H9 (cell line): ENCODE results near the gene AHNAK. TPM values are rescaled to one million over a fixed set of nuclear protein-coding genes. Genes with fewer than 3 reads are reported as not detected.

Experiments
- DNase-seq: peaks from one replicate; pipeline ENCODE4 v3.0.0-alpha.2; 2017
- H2AFZ ChIP-seq: one replicate; pipeline ENCODE4 v1.6.1; 2013; ENCODE audit warnings: mild to moderate bottlenecking, low read length, control low read depth, moderate library complexity
- H2AK5ac ChIP-seq: 2 replicates; pipeline ENCODE4 v1.6.1; 2013; ENCODE audit warnings: low read length, control low read depth, mixed read lengths; ENCODE audit not compliant: insufficient read length
- H2BK120ac ChIP-seq: one replicate; pipeline ENCODE4 v1.6.1; 2013; ENCODE audit warnings: low read depth, mild to moderate bottlenecking, low read length, control low read depth, inconsistent platforms; ENCODE audit not compliant: poor library complexity, severe bottlenecking
- H2BK12ac ChIP-seq: 2 replicates; pipeline ENCODE4 v1.6.1; 2013; ENCODE audit warnings: low read length, control low read depth, mixed read lengths, low read depth; ENCODE audit not compliant: insufficient read length
- H2BK15ac ChIP-seq: 2 replicates; pipeline ENCODE4 v1.6.1; 2013; ENCODE audit warnings: low read depth, low read length, control low read depth
- H2BK20ac ChIP-seq: one replicate; pipeline ENCODE4 v1.6.1; 2013; ENCODE audit warnings: low read depth, mild to moderate bottlenecking, low read length, control low read depth, inconsistent platforms; ENCODE audit not compliant: poor library complexity, severe bottlenecking
- H2BK5ac ChIP-seq: 2 replicates; pipeline ENCODE4 v1.6.1; 2013; ENCODE audit warnings: low read length, control low read depth, mixed read lengths; ENCODE audit not compliant: insufficient read length
- H3K14ac ChIP-seq: 2 replicates; pipeline ENCODE4 v1.6.1; 2013; ENCODE audit warnings: low read length, control low read depth; ENCODE audit not compliant: insufficient read depth
- H3K18ac ChIP-seq: 2 replicates; pipeline ENCODE4 v1.6.1; 2013; ENCODE audit warnings: low read depth, mild to moderate bottlenecking, mixed read lengths, low read length, control low read depth; ENCODE audit not compliant: insufficient read length
- H3K23ac ChIP-seq: 2 replicates; pipeline ENCODE4 v1.6.1; 2013; ENCODE audit warnings: low read length, control low read depth, mixed read lengths, low read depth; ENCODE audit not compliant: insufficient read length
- H3K23me2 ChIP-seq: 2 replicates; pipeline ENCODE4 v1.6.1; 2013; ENCODE audit warnings: low read depth, mild to moderate bottlenecking, mixed read lengths, low read length, control low read depth; ENCODE audit not compliant: insufficient read length, poor library complexity, severe bottlenecking
- H3K27ac ChIP-seq: 2 replicates; pipeline ENCODE4 v1.5.1; 2013; ENCODE audit warnings: low read length, control low read depth, mixed read lengths, low read depth; ENCODE audit not compliant: insufficient read length
- H3K27me3 ChIP-seq: 2 replicates; pipeline ENCODE4 v1.6.1; 2013; ENCODE audit warnings: low read length, control low read depth, inconsistent platforms; ENCODE audit not compliant: insufficient read depth
- H3K4ac ChIP-seq: 2 replicates; pipeline ENCODE4 v1.6.1; 2013; ENCODE audit warnings: low read depth, mild to moderate bottlenecking, control low read depth, inconsistent platforms, low read length, moderate library complexity
- H3K4me1 ChIP-seq: 2 replicates; pipeline ENCODE4 v1.6.1; 2013; ENCODE audit warnings: low read length, control low read depth, inconsistent platforms; ENCODE audit not compliant: insufficient read depth
- H3K4me2 ChIP-seq: 2 replicates; pipeline ENCODE4 v1.6.1; 2013; ENCODE audit warnings: low read length, control low read depth, mixed read lengths; ENCODE audit not compliant: insufficient read length, insufficient read depth
- H3K56ac ChIP-seq: 2 replicates; pipeline ENCODE4 v1.6.1; 2013; ENCODE audit warnings: low read depth, mild to moderate bottlenecking, mixed read lengths, low read length, control low read depth; ENCODE audit not compliant: insufficient read length
- H3K79me1 ChIP-seq: 2 replicates; pipeline ENCODE4 v1.6.1; 2013; ENCODE audit warnings: low read depth, mild to moderate bottlenecking, moderate library complexity, low read length, control low read depth, inconsistent platforms; ENCODE audit not compliant: insufficient read depth, poor library complexity, severe bottlenecking
- H3K79me2 ChIP-seq: 2 replicates; pipeline ENCODE4 v1.6.1; 2013; ENCODE audit warnings: low read length, control low read depth, inconsistent platforms; ENCODE audit not compliant: insufficient read depth
- H3K9ac ChIP-seq: 2 replicates; pipeline ENCODE4 v1.6.1; 2013; ENCODE audit warnings: low read length, control low read depth, mixed read lengths; ENCODE audit not compliant: insufficient read length; ENCODE audit errors: extremely low read depth
- H3K9me3 ChIP-seq: one replicate; pipeline ENCODE4 v1.6.1; 2013; ENCODE audit warnings: low read depth, low read length, inconsistent platforms; ENCODE audit not compliant: control insufficient read depth
- H3T11ph ChIP-seq: one replicate; pipeline ENCODE4 v1.6.1; 2013; ENCODE audit warnings: mild to moderate bottlenecking, low read length, control low read depth, inconsistent platforms
- H4K20me1 ChIP-seq: one replicate; pipeline ENCODE4 v1.6.1; 2013; ENCODE audit not compliant: control insufficient read depth, insufficient read length, insufficient read depth
- H4K5ac ChIP-seq: 2 replicates; pipeline ENCODE4 v1.6.1; 2013; ENCODE audit warnings: low read depth, mild to moderate bottlenecking, mixed read lengths, low read length, control low read depth; ENCODE audit not compliant: insufficient read length
- H4K8ac ChIP-seq: replicated peaks from 2 replicates; pipeline ENCODE4 v1.6.1; 2013; ENCODE audit warnings: low read length, control low read depth, mixed read lengths, low read depth; ENCODE audit not compliant: insufficient read length
- H4K91ac ChIP-seq: 2 replicates; pipeline ENCODE4 v1.6.1; 2013; ENCODE audit warnings: low read depth, mild to moderate bottlenecking, moderate library complexity, mixed read lengths, low read length, control low read depth; ENCODE audit not compliant: insufficient read length
- H3K27ac Mint-ChIP-seq, 3 experiments: 2 replicates in 2 of 3; 3 replicates in 1 of 3; pipeline ENCODE4 v1.8.0; 2020 to 2021; ENCODE audit warnings: mixed read lengths in 3 of 3, mild to moderate bottlenecking in 1 of 3, moderate library complexity in 1 of 3
- H3K27me3 Mint-ChIP-seq: 2 replicates; pipeline ENCODE4 v1.8.0; 2021; ENCODE audit warnings: low read depth, mild to moderate bottlenecking, moderate library complexity, mixed read lengths
- H3K36me3 Mint-ChIP-seq, 3 experiments: 2 replicates in 2 of 3; 3 replicates in 1 of 3; pipeline ENCODE4 v1.8.0; 2020 to 2021; ENCODE audit warnings: low read depth in 3 of 3, mixed read lengths in 3 of 3; ENCODE audit not compliant: insufficient read depth in 1 of 3
- H3K4me1 Mint-ChIP-seq, 2 experiments: 2 replicates each; pipeline ENCODE4 v1.8.0; 2020; ENCODE audit warnings: mixed read lengths in 2 of 2
- H3K4me3 Mint-ChIP-seq, 2 experiments: 2 replicates in 1 of 2; 3 replicates in 1 of 2; pipeline ENCODE4 v1.8.0; 2020 to 2021; ENCODE audit warnings: mild to moderate bottlenecking in 2 of 2, mixed read lengths in 2 of 2, moderate library complexity in 1 of 2
- H3K9me3 Mint-ChIP-seq, 2 experiments: 2 replicates in 1 of 2; 3 replicates in 1 of 2; pipeline ENCODE4 v1.8.0; 2020; ENCODE audit warnings: mild to moderate bottlenecking in 2 of 2, mixed read lengths in 2 of 2, moderate library complexity in 1 of 2
- CTCF ChIP-seq: fragments of 200-600 bp; sonication (generic); conservative IDR thresholded peaks from 3 replicates; pipeline ENCODE4 v1.8.0; 2021; ENCODE audit warnings: antibody characterized with exemption, mild to moderate bottlenecking
- WGBS: extraction: QIAGEN DNeasy Blood & Tissue Kit; methylation state at CpG from one replicate; pipeline ENCODE4 v1.1.7; 2013; ENCODE audit warnings: missing lambda C conversion rate, low lambda C conversion rate, mixed read lengths; ENCODE audit not compliant: insufficient read length; ENCODE audit errors: extremely low coverage; 5-methylcytosine and 5-hydroxymethylcytosine counted together
- total RNA-seq: library from RNA; stranded (reverse); gene quantifications from 2 replicates; pipeline ENCODE4 v1.2.1, GENCODE V29; 2021

The AHNAK gene
- total RNA-seq, 1 experiment from 2014 or later: 15.2 TPM

- no peak overlapping the region for H3K18ac ChIP-seq
- no peak overlapping the region for H3K56ac ChIP-seq
- Mint-ChIP-seq H3K36me3 (no peaks in the 10 kb centered on the region), H3K27ac (no peak overlapping the region), H3K4me1 (peaks cover 9 to 18% of the 10 kb centered on the region in 2 experiments), H3K9me3 (no peaks in the 10 kb centered on the region), H3K27me3 (peaks cover 67% of the 10 kb centered on the region), H3K4me3 (no peak overlapping the region)
- no peaks in the 10 kb centered on the region for H3K4me1 ChIP-seq
- no peak overlapping the region for H3T11ph ChIP-seq
- no peak overlapping the region for H2AK5ac ChIP-seq
- no peak overlapping the region for H3K9ac ChIP-seq
- no peak overlapping the region for H3K4ac ChIP-seq
- H3K79me2 ChIP-seq: no peaks in the 10 kb centered on the region
- no peak overlapping the region for H2BK5ac ChIP-seq
- H2BK15ac ChIP-seq: no peak overlapping the region
- no peak for TF ChIP-seq CTCF
- H3K9me3 ChIP-seq: no peaks in the 10 kb centered on the region
- H2AFZ ChIP-seq: no peak overlapping the region
- H3K23me2 ChIP-seq: no peaks in the 10 kb centered on the region
- H3K27ac ChIP-seq: no peak overlapping the region
- H3K4me2 ChIP-seq: no peak overlapping the region
- H3K79me1 ChIP-seq: no peaks in the 10 kb centered on the region
- WGBS: no CpG with 5 or more reads among the region's 3 CpGs
- H4K91ac ChIP-seq: no peak overlapping the region
- no peak overlapping the region for H3K14ac ChIP-seq
- no peak overlapping the region for H2BK20ac ChIP-seq
- H4K8ac ChIP-seq: no peak overlapping the region
- DNase-seq: no peak
- no peak overlapping the region for H2BK12ac ChIP-seq
- no peak overlapping the region for H4K5ac ChIP-seq
- no peaks in the 10 kb centered on the region for H4K20me1 ChIP-seq
- peaks cover 2% of the 10 kb centered on the region; the same call in 1 of the 2 replicates for H3K27me3 ChIP-seq
- no peak overlapping the region for H2BK120ac ChIP-seq
- H3K23ac ChIP-seq: no peak overlapping the region
Measured at GRCh38 chr11:62420882-62421281, 125.7 kb downstream of the AHNAK start.
